ENCODE results near the gene NUBPL. TPM values are rescaled to one million over a fixed set of nuclear protein-coding genes. Genes with fewer than 3 reads are reported as not detected.

Gene NUBPL, protein sequence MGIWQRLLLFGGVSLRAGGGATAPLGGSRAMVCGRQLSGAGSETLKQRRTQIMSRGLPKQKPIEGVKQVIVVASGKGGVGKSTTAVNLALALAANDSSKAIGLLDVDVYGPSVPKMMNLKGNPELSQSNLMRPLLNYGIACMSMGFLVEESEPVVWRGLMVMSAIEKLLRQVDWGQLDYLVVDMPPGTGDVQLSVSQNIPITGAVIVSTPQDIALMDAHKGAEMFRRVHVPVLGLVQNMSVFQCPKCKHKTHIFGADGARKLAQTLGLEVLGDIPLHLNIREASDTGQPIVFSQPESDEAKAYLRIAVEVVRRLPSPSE
- total RNA-seq (ENCODE audit: low replicate concordance), result 4.7 and 9.2 TPM in 2 replicates

DNA sequence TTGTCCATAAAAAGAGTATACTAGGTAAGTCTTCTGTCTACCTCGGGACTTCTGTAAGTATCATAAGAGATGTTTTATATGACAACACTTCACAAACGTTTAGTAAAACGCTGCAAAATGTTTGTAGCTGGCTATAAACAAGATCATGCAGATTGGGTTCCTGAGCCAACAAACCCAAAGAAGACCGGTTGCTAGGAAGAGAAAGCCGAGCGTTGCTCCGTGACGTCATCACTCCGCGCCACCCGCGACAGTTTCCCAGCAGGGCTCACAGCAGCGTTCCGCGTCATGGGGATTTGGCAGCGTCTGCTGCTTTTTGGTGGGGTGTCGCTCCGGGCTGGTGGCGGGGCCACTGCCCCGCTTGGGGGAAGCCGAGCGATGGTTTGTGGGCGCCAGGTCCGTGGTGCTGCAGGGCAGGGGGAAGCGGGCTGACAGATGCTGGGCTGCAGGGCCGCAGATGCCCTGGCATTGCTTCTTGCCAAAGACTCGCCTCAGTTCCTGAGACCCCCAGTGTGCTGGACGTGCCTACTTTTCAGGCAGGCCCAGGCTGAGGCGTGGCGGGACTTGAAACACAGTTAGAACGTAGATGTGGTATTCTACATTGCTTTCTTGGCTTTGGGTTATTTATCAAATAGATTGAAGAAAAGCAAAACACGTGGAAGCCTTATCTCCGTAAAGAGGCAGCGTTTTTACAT, at the start of gene NUBPL:
TSS of gene NUBPL (plus strand) at position 250 of the 692 bp plus-strand sequence. CDS start at position 286, 36 bp downstream.

Other genes with a start within 250 kb of the NUBPL start
- 45.6 and 58.3 TPM in 2 replicates for gene HEATR5A, start 140.9 kb upstream of the NUBPL start, total RNA-seq (ENCODE audit: low replicate concordance)
- 20.7 and 45.7 TPM in 2 replicates for gene DTD2, start 103.9 kb upstream of the NUBPL start, total RNA-seq (ENCODE audit: low replicate concordance)
- not detected in 2 replicates for gene GPR33, start 73.4 kb upstream of the NUBPL start, total RNA-seq (ENCODE audit: low replicate concordance)